ENCODE measurements around the gene TLR5. TPM values are rescaled to one million over a fixed set of nuclear protein-coding genes. Genes with fewer than 3 reads are reported as not detected.

TLR5 gene
- total RNA-seq, 1 experiment from 2014 or later, result 17.3 TPM

DNA sequence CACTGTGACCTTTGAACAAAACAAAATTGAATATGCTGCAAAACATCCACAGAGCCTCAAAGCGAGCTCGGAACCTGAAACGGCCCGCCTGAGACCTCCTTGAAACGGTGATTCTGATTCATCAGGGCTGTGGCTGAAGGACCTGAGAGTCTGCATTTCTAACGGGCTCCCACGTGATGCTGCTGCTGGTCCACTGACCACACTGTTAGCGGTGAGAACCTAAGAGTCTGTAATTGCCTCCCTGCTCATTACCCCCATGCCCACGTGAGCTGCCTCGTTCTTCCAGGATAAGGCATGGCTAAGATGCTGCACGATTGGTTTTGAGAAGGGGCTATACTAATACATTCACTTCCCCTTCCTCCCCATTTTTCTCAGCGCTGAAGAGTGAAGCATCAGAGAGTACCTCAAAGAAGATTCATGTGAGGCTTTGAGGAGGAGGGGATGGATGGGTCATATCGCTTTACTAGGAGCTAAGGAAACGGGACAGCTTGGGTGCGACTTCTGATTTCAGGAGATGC lies 9.7 kb downstream of the TLR5 start:
- Mint-ChIP-seq H3K36me3 (ENCODE audit: insufficient read depth, unreplicated experiment) (peaks cover 21% of the 10 kb centered on the region), H3K4me3 (ENCODE audit: low read depth, unreplicated experiment) (peak overlapping the region; percentile 62), H3K27me3 (ENCODE audit: unreplicated experiment) (no peaks in the 10 kb centered on the region), H3K4me1 (ENCODE audit: low read depth, unreplicated experiment) (peaks cover 49% of the 10 kb centered on the region), H3K27ac (ENCODE audit: unreplicated experiment) (peak overlapping the region; percentile 72), H3K9me3 (ENCODE audit: low read depth, unreplicated experiment) (no peaks in the 10 kb centered on the region)
- DNase-seq, result no peak
- intact Hi-C loops (cut with micrococcal nuclease; ENCODE audit: unreplicated experiment), result loop anchor here (1.0 to 10.0 kb wide), 3 partner anchors 111 to 549 kb away; partner anchors contain the start of gene SUSD4
- CTCF ChIA-PET, result interaction anchor here (0.6 to 2.4 kb wide), 33 partner anchors 10 to 554 kb away, joined by 3 to 41 read pairs (median 5); partner anchors contain the start of genes FAM177B, SUSD4 and TLR5
- TF ChIP-seq, protein P1, sequence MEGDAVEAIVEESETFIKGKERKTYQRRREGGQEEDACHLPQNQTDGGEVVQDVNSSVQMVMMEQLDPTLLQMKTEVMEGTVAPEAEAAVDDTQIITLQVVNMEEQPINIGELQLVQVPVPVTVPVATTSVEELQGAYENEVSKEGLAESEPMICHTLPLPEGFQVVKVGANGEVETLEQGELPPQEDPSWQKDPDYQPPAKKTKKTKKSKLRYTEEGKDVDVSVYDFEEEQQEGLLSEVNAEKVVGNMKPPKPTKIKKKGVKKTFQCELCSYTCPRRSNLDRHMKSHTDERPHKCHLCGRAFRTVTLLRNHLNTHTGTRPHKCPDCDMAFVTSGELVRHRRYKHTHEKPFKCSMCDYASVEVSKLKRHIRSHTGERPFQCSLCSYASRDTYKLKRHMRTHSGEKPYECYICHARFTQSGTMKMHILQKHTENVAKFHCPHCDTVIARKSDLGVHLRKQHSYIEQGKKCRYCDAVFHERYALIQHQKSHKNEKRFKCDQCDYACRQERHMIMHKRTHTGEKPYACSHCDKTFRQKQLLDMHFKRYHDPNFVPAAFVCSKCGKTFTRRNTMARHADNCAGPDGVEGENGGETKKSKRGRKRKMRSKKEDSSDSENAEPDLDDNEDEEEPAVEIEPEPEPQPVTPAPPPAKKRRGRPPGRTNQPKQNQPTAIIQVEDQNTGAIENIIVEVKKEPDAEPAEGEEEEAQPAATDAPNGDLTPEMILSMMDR (IDR thresholded peaks at IDR 0.05; ENCODE audit: unreplicated experiment), result no peak
- BruUV-seq (replicated peaks), result no TSS peak

DNA sequence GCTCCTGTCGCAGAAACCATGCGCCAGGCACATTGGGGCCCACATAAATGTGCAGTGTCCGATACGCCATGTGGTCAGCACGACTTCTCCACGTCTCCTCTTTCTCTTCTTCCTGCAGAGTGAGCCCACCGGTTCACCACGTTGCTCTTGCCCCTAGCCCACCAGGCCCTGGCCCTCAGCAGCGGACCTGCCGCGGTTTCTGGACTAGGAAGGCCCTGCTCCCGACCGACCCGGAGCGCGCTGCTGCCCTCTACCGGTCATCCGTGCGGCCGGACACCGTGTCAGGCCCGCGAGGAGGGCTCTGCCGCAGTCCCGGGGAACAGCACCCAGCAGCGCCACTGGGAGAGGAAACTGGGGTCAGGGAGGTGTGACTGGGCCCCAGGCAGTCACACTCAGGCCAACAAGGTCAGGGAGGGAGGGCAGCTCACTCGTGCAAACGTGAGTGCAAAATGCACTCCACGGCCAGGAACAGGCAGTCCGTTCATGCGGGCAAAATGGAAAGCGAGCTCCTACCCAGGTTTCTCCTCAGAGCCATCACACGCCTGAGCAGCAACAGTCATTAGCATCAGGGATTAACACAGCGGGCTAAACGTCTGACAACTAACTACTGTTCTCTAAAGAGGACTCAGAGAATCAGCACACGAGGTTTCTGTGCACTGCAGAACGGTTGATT lies 13.7 kb downstream of the TLR5 start:
- CTCF ChIA-PET, result interaction anchor here (1.0 kb wide), 1 partner anchor 331 kb away, joined by 4 read pairs; no protein-coding TSS in a partner anchor
- DNase-seq, result peak; percentile 68
- intact Hi-C loops (cut with micrococcal nuclease; ENCODE audit: unreplicated experiment), result no loop called here
- H3K4me1 Mint-ChIP-seq (ENCODE audit: low read depth, unreplicated experiment), result peaks cover 13% of the 10 kb centered on the region
- no peak overlapping the region for H3K27ac Mint-ChIP-seq (ENCODE audit: unreplicated experiment)
- BruUV-seq (replicated peaks), result no TSS peak
- H3K9me3 Mint-ChIP-seq (ENCODE audit: low read depth, unreplicated experiment), result no peaks in the 10 kb centered on the region
- H3K27me3 Mint-ChIP-seq (ENCODE audit: unreplicated experiment), result no peaks in the 10 kb centered on the region
- peaks cover 16% of the 10 kb centered on the region for H3K36me3 Mint-ChIP-seq (ENCODE audit: insufficient read depth, unreplicated experiment)
- H3K4me3 Mint-ChIP-seq (ENCODE audit: low read depth, unreplicated experiment), result no peak overlapping the region
- TF ChIP-seq, protein P1 (IDR thresholded peaks at IDR 0.05; ENCODE audit: unreplicated experiment), result peak; percentile 36

DNA sequence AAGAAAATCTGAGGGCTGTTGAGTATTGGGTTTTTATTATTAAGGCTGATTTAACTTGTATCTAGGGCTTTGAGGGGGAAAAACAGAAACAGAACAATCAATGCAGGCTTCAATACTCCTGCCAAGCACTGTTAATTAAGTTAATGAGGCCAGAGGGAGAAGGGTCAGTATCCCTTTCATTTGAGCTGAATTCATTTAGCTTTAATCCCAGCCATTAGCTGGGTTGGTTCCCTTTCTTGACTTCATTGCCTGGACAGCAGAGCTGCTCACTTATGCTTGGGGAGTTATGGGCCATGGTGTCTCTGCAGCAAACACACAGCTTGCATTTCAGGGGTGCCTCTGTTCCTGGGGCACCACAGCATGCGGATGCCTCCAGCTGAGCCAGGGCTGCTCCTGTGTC lies 16.3 kb downstream of the TLR5 start:
- H3K9me3 Mint-ChIP-seq (ENCODE audit: low read depth, unreplicated experiment), result no peaks in the 10 kb centered on the region
- no TSS peak for BruUV-seq (replicated peaks)
- no peaks in the 10 kb centered on the region for H3K27me3 Mint-ChIP-seq (ENCODE audit: unreplicated experiment)
- CTCF ChIA-PET, result interaction anchor here (1.4 kb wide), 1 partner anchor 37 kb away, joined by 4 read pairs; no protein-coding TSS in a partner anchor
- TF ChIP-seq, protein P1 (IDR thresholded peaks at IDR 0.05; ENCODE audit: unreplicated experiment), result no peak
- no peak overlapping the region for H3K27ac Mint-ChIP-seq (ENCODE audit: unreplicated experiment)
- DNase-seq, result no peak
- peaks cover 5% of the 10 kb centered on the region for H3K36me3 Mint-ChIP-seq (ENCODE audit: insufficient read depth, unreplicated experiment)
- intact Hi-C loops (cut with micrococcal nuclease; ENCODE audit: unreplicated experiment), result no loop called here
- H3K4me3 Mint-ChIP-seq (ENCODE audit: low read depth, unreplicated experiment), result no peak overlapping the region
- H3K4me1 Mint-ChIP-seq (ENCODE audit: low read depth, unreplicated experiment), result peaks cover 10% of the 10 kb centered on the region

DNA sequence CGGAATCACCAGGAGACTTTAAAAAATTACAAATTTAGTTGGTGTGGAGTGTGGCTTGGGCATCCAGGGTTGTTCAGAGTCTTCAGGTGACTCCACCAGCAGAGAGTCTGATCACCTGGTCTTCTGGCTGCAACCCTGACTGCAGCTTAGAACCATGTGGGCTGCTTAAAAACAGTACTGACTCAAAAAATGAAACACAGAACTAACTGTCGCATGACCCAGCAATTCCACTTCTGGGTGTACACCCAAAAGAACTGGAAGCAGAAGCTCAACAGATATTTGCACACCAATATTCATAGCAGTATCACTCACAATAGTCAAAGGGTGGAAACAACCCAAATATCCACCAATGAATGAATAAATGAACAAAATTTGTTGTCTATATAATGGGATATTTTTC lies 17.3 kb downstream of the TLR5 start:
- H3K36me3 Mint-ChIP-seq (ENCODE audit: insufficient read depth, unreplicated experiment), result peaks cover 5% of the 10 kb centered on the region
- TF ChIP-seq, protein P1 (IDR thresholded peaks at IDR 0.05; ENCODE audit: unreplicated experiment), result no peak
- H3K27me3 Mint-ChIP-seq (ENCODE audit: unreplicated experiment), result no peaks in the 10 kb centered on the region
- CTCF ChIA-PET, result interaction anchor here (1.4 kb wide), 1 partner anchor 36 kb away, joined by 4 read pairs; no protein-coding TSS in a partner anchor
- H3K9me3 Mint-ChIP-seq (ENCODE audit: low read depth, unreplicated experiment), result no peaks in the 10 kb centered on the region
- no peak overlapping the region for H3K4me3 Mint-ChIP-seq (ENCODE audit: low read depth, unreplicated experiment)
- no peak overlapping the region for H3K27ac Mint-ChIP-seq (ENCODE audit: unreplicated experiment)
- peaks cover 10% of the 10 kb centered on the region for H3K4me1 Mint-ChIP-seq (ENCODE audit: low read depth, unreplicated experiment)
- intact Hi-C loops (cut with micrococcal nuclease; ENCODE audit: unreplicated experiment), result no loop called here
- DNase-seq, result no peak
- no TSS peak for BruUV-seq (replicated peaks)
